HG03565 (cell line): Measurements from ENCODE around the gene ARAP2.

Experiments used
- ATAC-seq: cut with Tn5 transposase; IDR thresholded peaks from one replicate; pipeline ENCODE4 v1.9.1; 2021; ENCODE audit warnings: mild to moderate bottlenecking, moderate library complexity; ENCODE audit not compliant: unreplicated experiment

Gene ARAP2, protein sequence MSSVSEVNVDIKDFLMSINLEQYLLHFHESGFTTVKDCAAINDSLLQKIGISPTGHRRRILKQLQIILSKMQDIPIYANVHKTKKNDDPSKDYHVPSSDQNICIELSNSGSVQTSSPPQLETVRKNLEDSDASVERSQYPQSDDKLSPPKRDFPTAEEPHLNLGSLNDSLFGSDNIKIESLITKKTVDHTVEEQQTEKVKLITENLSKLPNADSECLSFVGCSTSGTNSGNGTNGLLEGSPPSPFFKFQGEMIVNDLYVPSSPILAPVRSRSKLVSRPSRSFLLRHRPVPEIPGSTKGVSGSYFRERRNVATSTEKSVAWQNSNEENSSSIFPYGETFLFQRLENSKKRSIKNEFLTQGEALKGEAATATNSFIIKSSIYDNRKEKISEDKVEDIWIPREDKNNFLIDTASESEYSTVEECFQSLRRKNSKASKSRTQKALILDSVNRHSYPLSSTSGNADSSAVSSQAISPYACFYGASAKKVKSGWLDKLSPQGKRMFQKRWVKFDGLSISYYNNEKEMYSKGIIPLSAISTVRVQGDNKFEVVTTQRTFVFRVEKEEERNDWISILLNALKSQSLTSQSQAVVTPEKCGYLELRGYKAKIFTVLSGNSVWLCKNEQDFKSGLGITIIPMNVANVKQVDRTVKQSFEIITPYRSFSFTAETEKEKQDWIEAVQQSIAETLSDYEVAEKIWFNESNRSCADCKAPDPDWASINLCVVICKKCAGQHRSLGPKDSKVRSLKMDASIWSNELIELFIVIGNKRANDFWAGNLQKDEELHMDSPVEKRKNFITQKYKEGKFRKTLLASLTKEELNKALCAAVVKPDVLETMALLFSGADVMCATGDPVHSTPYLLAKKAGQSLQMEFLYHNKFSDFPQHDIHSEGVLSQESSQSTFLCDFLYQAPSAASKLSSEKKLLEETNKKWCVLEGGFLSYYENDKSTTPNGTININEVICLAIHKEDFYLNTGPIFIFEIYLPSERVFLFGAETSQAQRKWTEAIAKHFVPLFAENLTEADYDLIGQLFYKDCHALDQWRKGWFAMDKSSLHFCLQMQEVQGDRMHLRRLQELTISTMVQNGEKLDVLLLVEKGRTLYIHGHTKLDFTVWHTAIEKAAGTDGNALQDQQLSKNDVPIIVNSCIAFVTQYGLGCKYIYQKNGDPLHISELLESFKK (N-terminal part only)

DNA sequence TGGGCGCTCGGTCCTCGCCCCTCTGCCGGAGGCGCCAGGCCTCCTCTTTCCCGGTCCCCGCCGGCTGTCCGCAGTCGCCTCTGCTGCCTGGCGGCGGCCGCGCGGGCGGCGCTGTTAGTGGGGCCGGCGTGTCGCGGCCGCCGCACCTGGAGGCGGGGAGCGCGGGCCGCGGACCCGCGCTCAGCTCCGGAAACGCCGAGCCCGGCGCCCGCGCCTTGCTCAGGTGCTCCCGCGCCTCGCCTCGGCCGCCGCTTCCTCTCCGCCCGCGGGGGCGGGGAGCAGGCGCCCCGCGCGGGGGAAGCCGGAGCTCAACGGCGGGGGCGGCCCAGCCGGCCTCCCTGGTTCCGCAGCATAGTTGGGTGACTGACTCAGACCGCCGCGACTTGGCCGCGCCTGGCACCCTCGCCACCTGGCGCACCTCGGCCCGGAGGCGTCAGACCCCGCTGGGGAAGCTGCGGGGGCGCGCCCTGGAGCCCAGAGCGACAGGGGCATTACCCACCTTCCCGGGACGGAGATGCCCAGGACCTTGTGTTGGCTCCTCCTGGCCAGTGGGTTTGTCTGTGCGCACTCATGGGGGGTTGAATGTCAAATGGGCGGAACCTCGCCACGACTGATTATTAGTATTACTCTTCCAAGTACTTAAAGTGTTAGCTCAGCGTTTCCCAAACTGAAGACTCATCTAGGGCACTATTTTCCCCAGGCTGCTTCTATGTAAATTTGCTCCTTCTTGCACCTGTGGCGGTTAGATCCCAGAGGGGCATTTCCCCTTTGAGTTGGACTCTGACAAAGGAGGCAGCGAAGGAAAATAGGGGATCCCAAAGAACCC lies at the start of gene ARAP2:
TSS of gene ARAP2 (minus strand) at position 258 of the 826 bp plus-strand sequence. CDS start 15,028 bp downstream, outside the sequence.
- peak; percentile 53 for ATAC-seq

- no peak for ATAC-seq
Measured at GRCh38 chr4:36292556-36293188, 48.4 kb upstream of the ARAP2 start.

DNA sequence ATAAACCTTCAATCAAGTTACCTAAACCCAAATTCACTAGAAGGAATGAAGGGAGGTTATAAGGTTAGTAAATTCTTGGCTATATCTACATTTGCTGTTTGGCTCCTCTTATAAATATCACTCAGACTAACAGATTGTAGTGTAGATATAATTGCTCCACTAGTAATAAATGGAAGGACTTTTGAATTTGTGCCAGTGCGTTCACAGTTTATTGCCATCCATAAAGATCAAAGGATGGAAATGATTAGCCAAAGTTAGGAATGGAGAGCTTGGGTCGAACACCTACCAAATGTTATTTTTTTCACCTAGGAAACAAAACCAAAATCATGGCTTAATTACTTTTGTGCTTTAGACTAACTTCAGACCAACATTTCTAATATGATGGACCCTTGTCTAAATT lies 46.3 kb upstream of the ARAP2 start:
- no peak for ATAC-seq

GRCh38 chr4:36288731-36289426 lies 44.6 kb upstream of the ARAP2 start:
- no peak for ATAC-seq

DNA sequence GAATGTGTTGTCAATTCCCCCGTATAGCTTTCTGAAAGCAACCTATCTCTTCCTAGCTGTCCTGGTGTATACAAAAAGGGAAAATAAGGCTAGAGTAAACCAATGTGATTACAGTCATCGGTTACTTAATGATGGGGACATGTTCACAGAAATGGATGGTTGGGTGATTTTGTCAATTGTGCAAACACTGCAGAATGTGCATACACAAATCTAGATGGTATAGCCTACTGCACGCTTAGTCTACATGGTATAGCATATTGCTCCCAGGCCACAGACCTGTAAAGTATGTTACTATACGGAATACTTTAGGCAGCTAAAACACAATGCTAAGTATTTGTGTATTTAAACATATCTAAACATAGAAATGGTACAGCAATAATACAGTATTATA lies 42.2 kb upstream of the ARAP2 start:
- ATAC-seq, result no peak

DNA sequence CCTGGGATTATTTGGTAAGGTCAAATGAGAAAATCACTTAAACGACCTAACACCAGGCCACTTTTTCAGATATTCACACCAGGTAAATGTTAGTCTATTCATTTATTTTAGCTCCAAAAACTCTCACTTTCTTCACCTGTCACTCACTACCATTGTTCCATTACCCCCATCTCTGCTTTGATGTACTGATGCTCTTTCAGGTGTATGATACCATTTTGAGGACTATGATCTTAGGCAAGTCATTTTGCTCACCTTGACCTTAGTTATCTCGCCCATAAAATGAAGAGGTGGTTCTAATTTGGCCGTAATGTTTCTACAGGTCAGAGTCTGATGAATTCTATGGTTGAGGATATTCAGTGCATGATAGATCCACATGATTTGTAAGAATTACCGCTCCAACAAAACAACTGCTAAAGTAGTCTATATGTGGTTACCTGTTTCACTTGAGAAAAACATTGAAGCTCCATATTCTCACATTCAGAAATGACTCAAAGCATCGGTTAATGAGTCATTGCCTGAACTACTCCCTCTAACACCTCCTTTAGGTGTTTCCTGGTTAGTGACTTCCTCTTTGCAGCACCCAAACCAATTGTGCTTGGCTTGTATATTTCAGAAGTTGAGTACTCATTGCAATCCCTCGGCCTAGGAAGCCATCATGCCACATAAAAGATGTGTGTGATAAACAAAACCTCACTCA lies 41.6 kb upstream of the ARAP2 start:
- ATAC-seq, result peak; percentile 97

DNA sequence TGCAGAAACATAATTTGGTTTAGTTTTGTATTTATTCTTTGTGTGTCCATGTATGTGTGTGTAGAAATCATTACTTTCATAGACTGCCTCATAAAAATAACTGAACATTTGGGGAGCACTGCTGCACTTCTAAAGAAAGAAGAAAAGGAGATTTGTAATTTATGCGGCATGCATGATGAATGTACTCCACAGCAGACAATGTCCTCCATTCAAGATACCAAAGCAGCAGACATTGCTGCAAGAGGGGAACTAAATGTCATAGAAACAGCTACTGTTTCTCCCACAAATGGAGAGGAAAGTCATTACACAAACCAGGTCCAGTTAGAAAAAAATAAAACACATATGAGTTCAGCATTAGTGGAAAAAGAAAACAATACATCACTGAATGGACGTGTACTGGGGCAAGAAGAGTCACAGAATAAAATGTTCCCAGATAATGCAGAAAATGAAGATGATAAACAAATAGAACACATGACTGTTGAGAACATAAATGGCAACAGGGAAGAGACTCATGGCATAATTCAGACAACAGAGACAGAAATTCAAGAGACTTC lies 39.7 kb upstream of the ARAP2 start:
- no peak for ATAC-seq

DNA sequence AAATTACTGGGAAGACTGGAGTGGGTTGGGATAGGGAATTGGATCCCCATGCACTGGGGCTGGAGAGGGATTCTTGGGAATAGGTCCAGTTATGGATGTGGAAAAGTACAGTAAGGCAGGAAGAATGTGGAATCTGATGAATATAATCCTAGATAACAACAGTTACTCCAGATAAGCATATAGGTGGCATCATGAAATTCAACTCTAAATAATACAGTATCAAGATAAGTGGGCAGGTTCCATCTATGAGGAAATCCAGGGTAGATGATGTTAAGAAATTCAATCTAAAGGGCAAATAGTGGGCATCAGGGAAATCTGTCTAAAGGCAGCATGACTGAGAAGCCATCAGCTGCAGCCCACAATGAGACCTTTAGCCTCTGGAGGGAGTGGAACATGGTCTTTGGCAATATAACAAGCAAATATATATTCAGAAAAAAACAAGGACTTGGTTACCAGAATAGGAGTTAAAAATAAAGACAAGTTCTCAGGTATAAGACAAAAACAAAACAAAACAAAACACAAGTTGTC lies 38.3 kb upstream of the ARAP2 start:
- ATAC-seq, result no peak

DNA sequence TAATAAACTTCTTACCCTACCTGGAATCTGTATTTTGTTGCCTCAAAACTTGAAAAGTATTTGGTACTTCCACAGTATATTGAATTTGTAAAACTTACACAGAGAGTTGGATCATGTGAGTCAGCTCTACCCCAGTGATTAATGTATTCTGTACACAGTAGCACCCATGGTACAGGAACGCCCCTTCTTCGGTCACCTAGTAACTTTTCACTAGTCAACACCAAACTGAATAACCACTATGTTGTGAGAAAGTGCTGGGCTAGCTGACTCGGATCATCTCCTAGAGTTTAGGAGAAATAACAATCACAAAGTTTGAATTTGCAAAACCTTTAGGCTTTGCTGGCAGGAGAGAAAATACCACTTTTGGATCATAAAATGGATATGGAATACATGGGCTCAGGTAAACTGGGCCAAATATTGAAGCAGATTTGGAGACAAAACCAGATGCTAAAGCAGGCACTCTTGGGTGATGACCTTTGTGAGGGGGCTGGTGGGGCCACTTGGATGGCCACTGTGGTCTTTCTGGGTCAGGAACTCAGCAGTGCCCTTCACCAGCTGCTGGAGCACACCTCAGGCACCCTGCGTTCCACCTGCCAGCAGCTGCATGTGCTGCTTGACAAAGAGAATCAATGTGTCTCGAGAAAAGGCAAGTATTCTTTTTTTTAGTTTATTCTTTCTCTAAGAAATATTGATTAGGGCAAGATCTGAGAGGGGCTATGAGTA lies 37.2 kb upstream of the ARAP2 start, which contains the start of gene DTHD1:
TSS of gene DTHD1 (plus strand) at position 233 of the 723 bp plus-strand sequence. CDS start at position 376, 143 bp downstream.
- ATAC-seq, result no peak

DNA sequence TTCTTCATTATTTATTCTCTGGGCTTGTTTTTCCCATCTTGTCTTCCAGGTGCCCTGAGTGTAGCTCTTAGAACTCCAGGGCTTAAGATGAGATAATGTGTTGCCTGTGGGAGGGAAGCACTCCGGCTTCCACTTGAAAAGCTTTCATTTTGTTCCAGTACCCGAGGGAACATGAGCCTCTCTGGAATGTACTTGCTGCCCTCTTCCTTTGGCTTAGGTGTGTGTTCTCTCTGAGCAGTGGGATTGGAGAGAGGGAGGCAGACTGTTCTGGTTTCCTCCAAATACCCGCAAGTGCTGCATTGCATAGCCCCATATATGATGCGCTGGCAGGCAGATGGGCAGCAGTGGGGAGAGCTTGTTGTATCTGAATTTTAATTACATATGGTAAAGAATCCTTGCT lies 36.2 kb upstream of the ARAP2 start:
- no peak for ATAC-seq

DNA sequence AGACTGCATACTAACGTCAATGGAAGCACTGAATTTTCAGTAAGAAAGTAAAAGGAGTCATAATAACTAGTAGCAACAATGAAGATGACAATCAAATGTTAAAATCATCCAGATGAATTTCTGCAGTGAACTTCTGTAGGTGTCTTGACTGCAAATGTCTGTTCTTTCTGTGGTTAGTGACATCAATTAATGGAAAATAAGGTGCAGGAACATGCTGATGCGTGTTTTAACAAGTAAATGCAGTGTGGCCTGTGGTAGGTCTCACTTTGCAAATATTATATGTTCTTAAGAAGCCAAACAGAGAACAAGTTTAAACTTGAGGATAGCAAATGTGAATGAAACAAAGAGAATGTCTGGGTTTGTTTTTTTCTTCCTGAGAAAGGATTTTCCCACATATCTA lies 34.5 kb upstream of the ARAP2 start:
- no peak for ATAC-seq

DNA sequence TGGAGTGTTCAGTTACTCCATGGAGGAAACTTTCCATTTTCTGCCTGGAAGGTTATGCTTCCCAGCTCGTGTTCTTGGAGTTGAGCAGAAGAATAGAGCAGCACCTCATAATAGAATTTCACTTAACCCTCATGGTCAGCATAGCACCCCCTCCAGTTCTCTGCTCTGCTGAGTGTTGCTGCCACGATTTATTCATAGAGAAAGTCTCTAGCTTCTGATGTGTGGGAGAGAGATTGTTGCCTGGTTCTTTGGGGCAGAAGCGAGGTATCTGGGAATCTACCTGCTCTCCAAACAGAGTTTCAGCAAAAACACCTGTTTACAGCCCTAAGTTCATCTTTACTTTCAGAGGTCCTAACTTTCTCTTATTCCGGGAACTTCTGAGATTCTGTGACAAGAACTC lies 33.2 kb upstream of the ARAP2 start:
- peak; percentile 50 for ATAC-seq

GRCh38 chr4:36274158-36274557 lies 29.8 kb upstream of the ARAP2 start:
- ATAC-seq, result no peak

- no peak for ATAC-seq
Measured at GRCh38 chr4:36273276-36273675, 29.0 kb upstream of the ARAP2 start.

GRCh38 chr4:36269533-36270173 lies 25.3 kb upstream of the ARAP2 start:
- no peak for ATAC-seq

- ATAC-seq, result no peak
Measured at GRCh38 chr4:36269101-36269500, 24.8 kb upstream of the ARAP2 start.
